Measurements from ENCODE around the gene MTERF2.

- TF ChIP-seq, protein P1, sequence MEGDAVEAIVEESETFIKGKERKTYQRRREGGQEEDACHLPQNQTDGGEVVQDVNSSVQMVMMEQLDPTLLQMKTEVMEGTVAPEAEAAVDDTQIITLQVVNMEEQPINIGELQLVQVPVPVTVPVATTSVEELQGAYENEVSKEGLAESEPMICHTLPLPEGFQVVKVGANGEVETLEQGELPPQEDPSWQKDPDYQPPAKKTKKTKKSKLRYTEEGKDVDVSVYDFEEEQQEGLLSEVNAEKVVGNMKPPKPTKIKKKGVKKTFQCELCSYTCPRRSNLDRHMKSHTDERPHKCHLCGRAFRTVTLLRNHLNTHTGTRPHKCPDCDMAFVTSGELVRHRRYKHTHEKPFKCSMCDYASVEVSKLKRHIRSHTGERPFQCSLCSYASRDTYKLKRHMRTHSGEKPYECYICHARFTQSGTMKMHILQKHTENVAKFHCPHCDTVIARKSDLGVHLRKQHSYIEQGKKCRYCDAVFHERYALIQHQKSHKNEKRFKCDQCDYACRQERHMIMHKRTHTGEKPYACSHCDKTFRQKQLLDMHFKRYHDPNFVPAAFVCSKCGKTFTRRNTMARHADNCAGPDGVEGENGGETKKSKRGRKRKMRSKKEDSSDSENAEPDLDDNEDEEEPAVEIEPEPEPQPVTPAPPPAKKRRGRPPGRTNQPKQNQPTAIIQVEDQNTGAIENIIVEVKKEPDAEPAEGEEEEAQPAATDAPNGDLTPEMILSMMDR (IDR thresholded peaks at IDR 0.05), result no peak
- no peak for TF ChIP-seq POLR2A (IDR thresholded peaks at IDR 0.05)
These were observed 11.0 kb upstream of the MTERF2 start for GRCh38 chr12:106997916-106998315.

All from ovary (tissue), 3 donors.